Peyer's patch (tissue), 4 donors: ENCODE measurements around the gene GOLT1A. TPM values are rescaled to one million over a fixed set of nuclear protein-coding genes. Genes with fewer than 3 reads are reported as not detected.

Experiments used
- DNase-seq, 3 donors: peaks; one replicate each; pipeline ENCODE4 v3.0.0-alpha.2; 2017 to 2019
- H3K27ac ChIP-seq, 4 donors: fragments of 200-600 bp; sonication (generic); one replicate each; pipeline ENCODE4 v1.5.1; 2016 to 2019
- H3K27me3 ChIP-seq, 2 donors: fragments of 200-600 bp; sonication (generic); one replicate each; pipeline ENCODE4 v1.5.1; 2019
- H3K36me3 ChIP-seq, 3 donors: fragments of 200-600 bp; sonication (generic); one replicate each; pipeline ENCODE4 v1.5.1; 2016 to 2019
- H3K4me1 ChIP-seq, 4 donors: fragments of 200-600 bp; sonication (generic); one replicate each; pipeline ENCODE4 v1.5.1; 2016 to 2019
- H3K4me3 ChIP-seq, 4 donors: fragments of 200-600 bp; sonication (generic); 1 replicate in 3 of 4; 2 replicates in 1 of 4; pipeline ENCODE4 v1.5.1; 2016 to 2019; ENCODE audit warnings: mild to moderate bottlenecking in 1 of 4
- H3K9me3 ChIP-seq, 4 donors: fragments of 200-600 bp; sonication (generic); one replicate each; pipeline ENCODE4 v1.5.1; 2016 to 2019; ENCODE audit warnings: mild to moderate bottlenecking in 1 of 4
- CTCF ChIP-seq, 6 experiments: fragments of 450-650 bp in 4 of 6; fragments of 200-600 bp in 2 of 6; sonication (generic) in 1 of 6; IDR thresholded peaks; one replicate each; pipeline ENCODE4 v1.5.1; 2017 to 2019; ENCODE audit warnings: antibody characterized with exemption in 6 of 6, mild to moderate bottlenecking in 3 of 6, moderate library complexity in 1 of 6
- POLR2A ChIP-seq, 2 donors: fragments of 450-650 bp; IDR thresholded peaks; one replicate each; pipeline ENCODE4 v1.5.1; 2017; ENCODE audit warnings: antibody characterized with exemption in 2 of 2, mild to moderate bottlenecking in 2 of 2, moderate library complexity in 2 of 2
- total RNA-seq, 4 donors: library from RNA; depleted of rRNA; stranded (reverse); fragments of >200 nt; gene quantifications; one replicate each; pipeline ENCODE4 v1.1.0, GENCODE V29; 2016

Gene GOLT1A
- total RNA-seq, 4 donors from 2014 or later, result 11.6 to 101 (median 69.1) TPM

DNA sequence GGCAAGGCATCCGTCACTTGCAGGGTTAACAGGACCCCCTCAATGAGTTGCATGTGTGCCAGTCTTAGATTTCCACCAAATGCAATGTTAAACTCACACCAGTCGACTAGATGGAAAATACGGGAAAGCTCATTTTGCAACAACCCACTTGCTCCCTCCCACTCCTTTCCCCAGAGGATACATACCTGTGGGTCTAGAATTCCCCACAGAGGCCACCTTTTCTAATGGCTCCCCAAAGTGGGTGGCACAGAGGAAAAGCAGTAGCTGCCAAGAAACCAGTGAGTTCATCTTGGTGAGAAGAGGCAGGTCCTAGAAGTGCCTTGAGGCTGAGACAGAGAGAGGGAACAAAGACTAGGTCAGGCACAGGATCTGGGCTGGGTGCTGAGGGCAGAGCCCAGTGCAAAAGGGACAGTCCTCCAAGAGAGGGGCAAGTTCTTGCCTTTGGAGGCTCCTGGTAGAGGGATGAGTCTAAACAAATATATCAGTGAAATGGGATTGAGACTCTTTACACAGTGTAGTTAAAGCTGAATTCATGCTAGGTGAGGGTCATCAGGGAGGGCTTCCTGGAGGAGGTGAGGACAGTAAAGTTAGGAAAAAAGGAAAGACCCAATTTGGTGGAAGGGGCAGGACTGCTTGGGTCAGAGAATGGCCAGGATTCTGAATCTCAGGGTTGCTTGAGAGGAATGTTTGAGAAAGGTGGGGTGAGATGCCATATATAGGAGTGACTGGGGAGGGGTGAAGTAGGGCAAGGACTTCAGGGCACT is 21.0 kb downstream of the GOLT1A start:
- Histone ChIP-seq H3K27me3 (no peaks in the 10 kb centered on the region), H3K27ac (no peak overlapping the region), H3K4me1 (no peaks in the 10 kb centered on the region), H3K9me3 (no peaks in the 10 kb centered on the region), H3K36me3 (no peaks in the 10 kb centered on the region), H3K4me3 (no peak overlapping the region)
- peak in 1 of 3 donors; percentile 30 for DNase-seq
- no peak for TF ChIP-seq POLR2A (IDR thresholded peaks at IDR 0.05)
- TF ChIP-seq CTCF (IDR thresholded peaks at IDR 0.05), result no peak

DNA sequence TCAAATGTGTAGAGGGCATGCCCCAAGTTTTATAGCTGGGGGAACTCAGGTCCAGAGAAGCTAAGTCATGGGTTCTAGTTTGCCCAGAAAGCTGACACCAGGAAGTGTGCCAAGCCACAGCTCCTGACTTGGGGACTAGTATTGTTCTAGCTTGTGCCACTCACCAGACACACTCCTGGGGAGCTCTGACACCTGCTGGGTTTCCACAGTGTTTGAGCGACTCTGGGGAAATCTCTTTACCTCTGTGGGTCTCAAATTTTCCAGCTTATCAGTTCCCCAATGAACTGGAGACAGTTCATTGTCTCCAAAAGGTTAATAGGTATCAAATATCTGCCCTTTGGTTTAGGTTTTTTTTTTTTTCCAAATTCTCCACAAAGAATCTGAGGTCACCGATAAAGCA is 21.7 kb downstream of the GOLT1A start:
- H3K9me3 ChIP-seq, result no peaks in the 10 kb centered on the region
- H3K4me1 ChIP-seq, result no peaks in the 10 kb centered on the region
- DNase-seq, result no peak
- no peak overlapping the region for H3K27ac ChIP-seq
- H3K4me3 ChIP-seq, result no peak overlapping the region
- no peak for TF ChIP-seq POLR2A (IDR thresholded peaks at IDR 0.05)
- no peak for TF ChIP-seq CTCF (IDR thresholded peaks at IDR 0.05)
- H3K36me3 ChIP-seq, result no peaks in the 10 kb centered on the region
- no peaks in the 10 kb centered on the region for H3K27me3 ChIP-seq

GRCh38 chr1:204191456-204191855 is 22.3 kb downstream of the GOLT1A start:
- peak overlapping the region in 1 of 4 donors; percentile 50 for H3K27ac ChIP-seq
- DNase-seq, result no peak
- no peak for TF ChIP-seq POLR2A (IDR thresholded peaks at IDR 0.05)
- TF ChIP-seq CTCF (IDR thresholded peaks at IDR 0.05), result no peak
- H3K27me3 ChIP-seq, result no peaks in the 10 kb centered on the region
- no peaks in the 10 kb centered on the region for H3K4me1 ChIP-seq
- H3K36me3 ChIP-seq, result no peaks in the 10 kb centered on the region
- H3K4me3 ChIP-seq, result no peak overlapping the region
- H3K9me3 ChIP-seq, result no peaks in the 10 kb centered on the region

DNA sequence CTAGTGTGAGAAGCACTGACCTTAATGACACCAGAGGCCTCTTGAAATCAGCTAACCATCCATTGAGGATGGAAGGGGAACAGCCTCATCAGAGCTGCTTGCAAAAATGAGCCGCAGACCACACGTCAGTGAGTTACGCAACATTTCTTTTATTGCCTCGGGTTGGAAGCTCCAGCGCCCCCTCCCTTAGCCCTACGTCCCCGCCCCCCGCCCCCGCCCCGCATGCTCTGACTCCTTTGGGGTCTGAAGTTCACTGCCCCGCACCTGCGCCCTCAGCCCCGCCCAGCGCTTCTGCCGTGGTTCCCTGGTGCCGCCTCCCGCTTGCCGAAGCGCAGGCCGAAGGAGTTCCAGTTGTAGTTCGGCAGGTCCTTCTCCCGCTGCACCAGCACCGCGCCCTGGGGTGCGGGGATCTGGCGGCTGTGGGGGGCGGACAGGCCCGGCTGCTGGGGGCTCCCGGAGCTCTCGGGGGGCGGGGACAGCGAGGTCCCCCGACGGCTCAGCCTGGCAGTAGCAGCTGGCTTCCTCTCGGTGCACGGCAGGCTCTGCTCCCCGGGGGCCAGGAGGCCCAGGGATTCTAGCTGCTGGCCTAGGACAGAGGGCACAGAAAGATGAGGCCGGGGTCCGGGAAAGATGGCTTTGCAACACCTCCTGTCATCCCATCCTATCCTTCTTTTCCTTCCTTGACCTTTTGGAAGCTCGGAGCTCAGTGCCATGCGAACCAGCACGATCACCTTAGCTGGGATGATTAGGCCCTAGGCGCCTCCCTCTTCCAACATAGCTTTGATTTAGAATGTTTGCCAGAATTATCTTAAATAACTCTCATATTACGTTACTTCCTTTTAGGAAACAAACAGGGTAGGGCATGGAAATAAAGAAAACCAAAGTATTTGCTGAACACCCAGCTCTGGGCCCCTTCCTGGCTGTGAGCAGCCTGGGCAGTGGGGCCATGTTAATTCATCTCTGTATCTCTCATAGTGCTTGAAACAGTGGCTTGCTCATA is 23.3 kb downstream of the GOLT1A start:
- H3K27ac ChIP-seq, result peak overlapping the region in 1 of 4 donors; percentile 50

More for the DNA sequence above, 23.3 kb downstream of the GOLT1A start:
- H3K9me3 ChIP-seq, result no peaks in the 10 kb centered on the region
- H3K27me3 ChIP-seq, result no peaks in the 10 kb centered on the region
- TF ChIP-seq CTCF (IDR thresholded peaks at IDR 0.05), result no peak
- TF ChIP-seq POLR2A (IDR thresholded peaks at IDR 0.05), result no peak
- H3K4me3 ChIP-seq, result peak overlapping the region in 3 of 4 donors; percentile 6 to 37 (median 34)
- no peaks in the 10 kb centered on the region for H3K4me1 ChIP-seq
- DNase-seq, result peak in 2 of 3 donors; percentile 75 to 84
- H3K36me3 ChIP-seq, result no peaks in the 10 kb centered on the region
